ENCODE measurements around the gene OAF.

OAF gene

DNA sequence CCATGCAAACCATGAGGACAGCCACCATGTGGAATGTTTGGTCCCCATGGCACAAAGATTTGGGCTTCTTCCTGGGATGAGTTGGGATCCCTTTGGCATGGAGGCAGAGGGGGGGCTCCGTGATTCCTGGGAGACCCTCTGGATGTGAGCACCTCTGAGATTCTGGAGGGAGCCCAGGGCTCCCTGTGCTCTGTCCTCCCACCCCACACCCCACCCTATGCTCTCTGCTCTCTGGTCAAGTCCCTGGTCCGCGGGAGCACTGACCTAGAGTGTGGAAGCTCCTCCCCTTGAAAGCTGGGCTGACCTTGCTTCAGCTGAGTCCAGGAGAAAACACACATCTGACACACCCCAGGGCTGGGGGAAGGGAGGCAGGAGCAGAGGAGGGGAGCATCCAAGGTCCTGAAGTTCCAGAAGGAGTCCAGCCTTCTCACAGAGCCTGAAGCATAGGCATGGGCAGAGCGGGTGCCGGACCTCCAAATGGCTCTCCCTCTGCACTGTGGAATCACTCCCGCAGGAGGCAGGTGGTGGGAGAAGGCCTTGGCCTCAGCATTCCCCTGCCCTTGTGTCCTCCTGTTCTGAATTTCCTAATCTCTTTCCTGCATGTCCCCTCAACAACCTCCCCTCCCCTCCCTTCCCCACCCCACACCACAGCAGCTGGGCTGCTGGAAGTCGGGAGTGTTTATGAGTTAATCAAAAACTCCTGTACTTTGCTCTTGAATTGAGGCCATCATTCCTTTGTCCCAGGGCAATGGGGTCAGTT is 25.7 kb upstream of the OAF start:
- no peak for DNase-seq (ENCODE audit: insufficient read length, low spot score)
- no peak for TF ChIP-seq CTCF (IDR thresholded peaks at IDR 0.05; ENCODE audit: insufficient read depth, missing control alignments)
- no peak for FAIRE-seq

- FAIRE-seq (no peak), DNase-seq (ENCODE audit: insufficient read length, low spot score) (no peak)
- no peak for TF ChIP-seq CTCF (IDR thresholded peaks at IDR 0.05; ENCODE audit: insufficient read depth, missing control alignments)
Measured at GRCh38 chr11:120185706-120186455, 25.0 kb upstream of the OAF start.

- FAIRE-seq (no peak), DNase-seq (ENCODE audit: insufficient read length, low spot score) (no peak)
- TF ChIP-seq CTCF (IDR thresholded peaks at IDR 0.05; ENCODE audit: insufficient read depth, missing control alignments) = no peak
Measured at GRCh38 chr11:120186456-120186773, 24.4 kb upstream of the OAF start.

- DNase-seq (ENCODE audit: insufficient read length, low spot score) = no peak
- TF ChIP-seq CTCF (IDR thresholded peaks at IDR 0.05; ENCODE audit: insufficient read depth, missing control alignments) = no peak
- FAIRE-seq = no peak
Measured at GRCh38 chr11:120186774-120187591, 23.8 kb upstream of the OAF start.

GRCh38 chr11:120188371-120188770 is 22.5 kb upstream of the OAF start:
- DNase-seq (ENCODE audit: insufficient read length, low spot score) = no peak
- TF ChIP-seq CTCF (IDR thresholded peaks at IDR 0.05; ENCODE audit: insufficient read depth, missing control alignments) = no peak
- FAIRE-seq = no peak

- no peak for TF ChIP-seq CTCF (IDR thresholded peaks at IDR 0.05; ENCODE audit: insufficient read depth, missing control alignments)
- DNase-seq (ENCODE audit: insufficient read length, low spot score) = no peak
- FAIRE-seq = no peak
Measured at GRCh38 chr11:120188811-120189455, 21.9 kb upstream of the OAF start.

Measured in D721Med (cell line).